GM21723 (cell line): ENCODE results near the gene RNF214.
A peak's percentile ranks its signal among the peaks of the same experiment; 100 is the strongest.
"Not testable (repeated sequence)": the region's sequence is repeated elsewhere in the genome, so short reads cannot be mapped to it uniquely, and the experiment has no call there.

Experiments used
- ATAC-seq: cut with Tn5 transposase; IDR thresholded peaks from one replicate; pipeline ENCODE4 v1.9.1; 2021; ENCODE audit warnings: mild to moderate bottlenecking, moderate library complexity; ENCODE audit not compliant: unreplicated experiment

The RNF214 gene

DNA sequence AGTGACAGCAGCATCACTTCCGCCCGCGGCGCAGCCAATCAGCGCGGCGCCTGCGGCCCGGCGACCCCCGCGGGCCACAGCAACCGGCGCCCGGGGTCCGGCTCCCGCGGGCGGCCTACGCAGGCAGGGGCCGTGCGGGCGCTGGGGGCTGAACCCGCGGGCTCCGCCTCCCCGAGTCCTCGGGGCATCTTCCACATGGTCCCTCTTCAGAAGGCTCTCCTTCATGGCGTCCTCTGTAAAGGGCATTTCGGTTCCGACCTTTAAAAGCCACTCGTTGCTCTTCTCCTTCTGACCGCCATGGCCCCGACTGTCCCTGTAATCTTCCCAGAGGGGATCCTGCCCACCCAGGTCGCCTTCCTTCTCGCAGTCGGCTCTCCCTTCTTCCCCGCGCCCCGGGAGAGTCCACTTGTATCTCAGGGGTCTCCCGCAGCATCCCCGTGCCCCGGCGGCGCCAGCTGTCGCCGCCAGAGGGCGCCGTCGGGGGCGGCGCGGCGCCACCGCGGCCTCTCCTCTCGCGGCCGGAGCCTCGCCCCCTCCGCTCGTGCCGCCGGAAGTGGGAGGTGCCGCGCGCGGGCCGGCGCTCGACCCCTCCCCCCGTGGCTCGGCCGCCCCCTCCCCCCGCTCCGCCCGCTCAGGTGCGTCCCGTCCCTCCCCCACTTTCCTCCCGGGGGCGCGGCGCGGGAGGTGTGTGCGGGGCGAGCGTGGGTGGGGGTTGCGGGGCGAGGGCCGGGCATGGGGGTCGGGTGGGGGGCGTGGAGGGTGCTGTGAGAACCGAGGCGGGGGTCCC lies at the start of gene RNF214:
RNF214 (plus strand) TSS at position 580 of the 787 bp plus-strand sequence. CDS start 1,602 bp downstream, outside the sequence.
- ATAC-seq, result peak; percentile 81

GRCh38 chr11:117183178-117183577 lies 49.3 kb upstream of the RNF214 start:
- not testable (repeated sequence) for ATAC-seq

DNA sequence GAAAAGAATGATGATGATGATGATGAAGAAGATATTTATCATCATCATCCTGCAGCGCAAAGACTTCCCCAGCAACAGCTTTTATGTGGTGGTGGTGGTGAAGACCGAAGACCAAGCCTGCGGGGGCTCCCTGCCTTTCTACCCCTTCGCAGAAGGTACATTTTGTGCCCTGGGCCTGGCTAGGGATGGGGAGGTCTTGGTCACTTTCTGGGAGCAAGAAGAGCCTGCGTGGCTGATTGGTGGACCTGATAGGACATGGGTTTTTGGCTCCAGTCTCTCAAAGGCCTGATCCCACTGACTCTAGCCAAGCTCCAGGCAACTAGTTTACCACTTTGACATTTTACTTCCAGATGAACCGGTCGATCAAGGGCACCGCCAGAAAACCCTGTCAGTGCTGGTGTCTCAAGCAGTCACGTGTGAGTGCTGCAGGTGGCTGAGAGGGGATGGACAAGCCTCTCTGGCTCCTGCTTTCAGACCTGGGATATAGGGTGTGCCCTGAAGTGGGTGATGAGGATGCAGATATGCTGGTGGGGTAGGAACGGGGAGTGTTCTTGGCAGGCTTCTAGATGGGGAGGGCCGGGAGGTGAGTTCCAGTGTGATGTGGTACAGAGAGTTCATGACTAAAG lies 48.6 kb upstream of the RNF214 start:
- no peak for ATAC-seq

- no peak for ATAC-seq
Measured at GRCh38 chr11:117185736-117186430, 46.6 kb upstream of the RNF214 start.

GRCh38 chr11:117186431-117186761 lies 46.1 kb upstream of the RNF214 start:
- no peak for ATAC-seq

- no peak for ATAC-seq
Measured at GRCh38 chr11:117187007-117187406, 45.5 kb upstream of the RNF214 start.

DNA sequence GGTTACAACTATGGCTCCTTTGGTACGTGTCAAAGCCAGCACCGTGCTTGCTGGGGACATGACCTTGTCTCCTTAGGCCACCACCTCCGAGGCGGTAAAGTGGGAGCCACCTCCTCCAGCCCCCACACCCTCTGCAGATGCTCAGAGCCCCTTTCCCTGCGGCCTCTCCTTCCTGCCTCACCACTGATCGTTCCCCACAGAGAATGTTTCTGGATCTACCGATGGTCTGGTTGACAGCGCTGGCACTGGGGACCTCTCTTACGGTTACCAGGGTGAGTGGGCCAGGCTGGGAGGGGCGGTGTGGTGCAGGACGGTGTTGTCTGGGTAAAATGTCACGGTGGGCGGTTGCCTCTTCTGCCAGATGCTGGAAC lies 45.1 kb upstream of the RNF214 start:
- ATAC-seq, result no peak

- ATAC-seq, result no peak
Measured at GRCh38 chr11:117187799-117188481, 44.5 kb upstream of the RNF214 start.

GRCh38 chr11:117188620-117189081 lies 43.8 kb upstream of the RNF214 start:
- no peak for ATAC-seq

GRCh38 chr11:117189191-117189940 lies 43.1 kb upstream of the RNF214 start:
- ATAC-seq, result peak; percentile 52

DNA sequence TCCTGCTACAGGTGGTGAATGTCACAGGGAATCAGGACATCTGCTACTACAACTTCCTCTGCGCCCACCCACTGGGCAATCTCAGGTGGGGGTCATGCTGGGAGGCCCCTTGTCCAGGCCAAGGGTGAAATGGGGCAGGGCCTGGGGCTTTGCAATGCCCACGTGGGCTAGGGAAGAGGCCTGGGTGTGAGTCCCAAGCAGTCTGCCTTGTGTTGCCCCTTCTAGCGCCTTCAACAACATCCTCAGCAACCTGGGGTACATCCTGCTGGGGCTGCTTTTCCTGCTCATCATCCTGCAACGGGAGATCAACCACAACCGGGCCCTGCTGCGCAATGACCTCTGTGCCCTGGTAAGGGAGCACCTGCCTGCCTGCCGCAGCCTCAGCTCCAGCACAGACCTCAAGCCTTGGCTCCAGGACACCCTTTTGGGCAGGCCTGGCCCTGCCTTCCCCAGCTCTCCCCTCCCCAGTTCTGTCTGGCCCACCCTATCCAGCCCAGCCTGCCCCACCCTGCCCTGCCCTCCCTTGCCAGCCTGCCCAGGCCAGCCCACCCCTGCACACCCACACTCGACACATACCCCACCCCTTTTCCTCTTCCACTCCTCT lies 42.4 kb upstream of the RNF214 start:
- no peak for ATAC-seq

GRCh38 chr11:117191680-117192400 lies 40.6 kb upstream of the RNF214 start:
- ATAC-seq, result no peak

DNA sequence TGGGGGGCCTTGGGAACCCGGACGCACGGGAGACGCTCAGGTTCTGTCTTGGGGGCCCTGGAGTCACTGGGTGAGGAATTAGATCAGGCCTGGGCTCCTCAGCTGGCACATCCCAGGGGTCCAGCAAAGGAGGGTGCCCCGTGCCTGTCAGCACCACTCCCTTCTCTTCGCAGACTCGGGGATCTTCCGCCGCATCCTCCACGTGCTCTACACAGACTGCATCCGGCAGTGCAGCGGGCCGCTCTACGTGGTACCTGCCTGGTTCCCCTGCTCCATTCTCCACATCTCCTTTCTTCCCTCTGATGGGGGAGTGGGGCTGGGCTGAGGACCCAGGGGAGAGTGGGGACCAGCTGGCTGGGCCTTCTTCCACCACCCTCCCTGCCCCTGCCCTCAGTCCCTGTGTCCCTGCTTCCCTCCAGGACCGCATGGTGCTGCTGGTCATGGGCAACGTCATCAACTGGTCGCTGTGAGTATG lies 40.0 kb upstream of the RNF214 start:
- no peak for ATAC-seq

DNA sequence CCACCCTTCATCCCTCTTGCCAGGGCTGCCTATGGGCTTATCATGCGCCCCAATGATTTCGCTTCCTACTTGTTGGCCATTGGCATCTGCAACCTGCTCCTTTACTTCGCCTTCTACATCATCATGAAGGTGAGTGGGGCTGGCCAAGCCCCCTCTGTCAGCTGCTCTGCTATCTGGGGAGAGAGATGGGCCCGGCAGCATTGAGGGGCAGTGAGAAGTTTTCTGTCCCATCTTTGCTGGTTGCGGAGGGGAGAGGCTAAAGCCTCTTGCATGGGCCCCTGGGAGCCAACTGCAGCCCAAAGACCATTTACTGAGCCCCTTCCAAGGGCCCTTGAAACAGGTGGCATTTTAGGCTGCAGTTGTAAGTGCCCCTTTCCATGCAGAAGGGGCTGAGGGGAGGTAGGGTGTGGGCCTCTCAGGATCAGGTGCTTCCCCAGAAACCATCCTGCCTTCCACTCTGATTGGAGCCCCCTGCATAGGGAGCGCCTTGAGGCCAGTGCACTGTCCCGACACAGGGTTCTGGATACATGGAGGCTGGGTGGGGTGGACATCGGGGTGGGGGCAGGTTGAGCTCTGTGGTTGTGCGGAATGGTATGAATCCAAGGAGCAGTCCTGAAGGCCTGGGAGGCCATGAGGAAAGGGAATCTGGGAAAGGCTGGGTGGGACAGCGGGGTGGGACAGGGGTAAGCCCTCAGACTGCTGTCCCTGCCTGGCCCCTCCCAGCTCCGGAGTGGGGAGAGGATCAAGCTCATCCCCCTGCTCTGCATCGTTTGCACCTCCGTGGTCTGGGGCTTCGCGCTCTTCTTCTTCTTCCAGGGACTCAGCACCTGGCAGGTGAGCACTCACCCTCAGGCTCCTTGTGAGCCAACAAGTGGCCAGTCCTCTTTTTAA lies 39.1 kb upstream of the RNF214 start:
- no peak for ATAC-seq

- ATAC-seq, result no peak
Measured at GRCh38 chr11:117194267-117194666, 38.2 kb upstream of the RNF214 start.

GRCh38 chr11:117195258-117195657 lies 37.2 kb upstream of the RNF214 start:
- ATAC-seq, result no peak

GRCh38 chr11:117195761-117196160 lies 36.7 kb upstream of the RNF214 start:
- ATAC-seq, result no peak

- no peak for ATAC-seq
Measured at GRCh38 chr11:117197006-117197405, 35.5 kb upstream of the RNF214 start.
